Measurements from ENCODE around the gene KIAA1958. TPM values are rescaled to one million over a fixed set of nuclear protein-coding genes. Genes with fewer than 3 reads are reported as not detected.

KIAA1958 gene
- total and polyA plus RNA-seq, 10 of the 15 experiments (the other 5 are each of a cell fraction or from before 2014, with no cell fraction given), result 0.53 to 8.7 (median 4.0) TPM

GRCh38 chr9:112446080-112446479 lies 40.5 kb upstream of the KIAA1958 start:
- Histone ChIP-seq H3K79me2 (ENCODE audit: control insufficient read depth, insufficient read depth, low read length) (no peaks in the 10 kb centered on the region), H3K36me3 (ENCODE audit: control insufficient read depth in 2 of 2, insufficient read depth in 2 of 2, low read length in 1 of 2) (no peaks in the 10 kb centered on the region), H3K27ac (ENCODE audit: control insufficient read depth, insufficient read depth) (no peak overlapping the region), H3K4me3 (no peak overlapping the region), H2AFZ (ENCODE audit: control insufficient read depth, low read depth, low read length) (no peak overlapping the region), H3K9ac (ENCODE audit: control insufficient read depth, insufficient read depth, low read length) (no peak overlapping the region), H3K9me3 (replicated peaks; ENCODE audit: control insufficient read depth, insufficient read depth, low read length) (no peaks in the 10 kb centered on the region), H3K4me1 (ENCODE audit: control insufficient read depth, insufficient read depth, low read length) (peaks cover 4% of the 10 kb centered on the region; the same call in 1 of the 2 replicates), H3K27me3 (replicated peaks in 1 of 2; ENCODE audit: control insufficient read depth in 2 of 2, insufficient read depth in 2 of 2, low read length in 1 of 2) (no peaks in the 10 kb centered on the region), H4K20me1 (ENCODE audit: control insufficient read depth, insufficient read depth) (no peaks in the 10 kb centered on the region), H3K4me2 (ENCODE audit: control insufficient read depth, insufficient read depth) (no peak overlapping the region)
- ChIA-PET POLR2A (interaction anchor here (0.5 kb wide), 1 partner anchor 235 kb away, joined by 5 read pairs; no protein-coding TSS in a partner anchor), RAD21 (ENCODE audit: unreplicated experiment) (no interaction called here), SMC1A (ENCODE audit: uncharacterized antibody, unreplicated experiment) (interaction anchor here (1.5 kb wide), 1 partner anchor 373 kb away, joined by 3 read pairs; no protein-coding TSS in a partner anchor), CTCF (interaction anchor here (0.6 to 3.6 kb wide), 5 partner anchors 13 to 457 kb away, joined by 3 to 22 read pairs (median 5); no protein-coding TSS in a partner anchor)
- DNase-seq (ENCODE audit: low read depth, low spot score) (no peak), ATAC-seq (no peak), FAIRE-seq (no peak)
- in situ Hi-C loops (cut with MboI) (no loop called here), intact Hi-C loops (cut with micrococcal nuclease; ENCODE audit: unreplicated experiment) (loop anchor here (10.0 kb wide), 2 partner anchors 351 to 459 kb away; no protein-coding TSS in a partner anchor)
- no TSS peak for BruUV-seq (replicated peaks)
- no peak for TF ChIP-seq BACH1 (IDR thresholded peaks at IDR 0.05; ENCODE audit: borderline replicate concordance)
- TF ChIP-seq YY1 (IDR thresholded peaks at IDR 0.05; ENCODE audit: low read depth, low read length), result no peak
- no peak for TF ChIP-seq CREB1 (IDR thresholded peaks at IDR 0.05; ENCODE audit: low read depth)
- TF ChIP-seq STAT1 (conservative IDR thresholded peaks at IDR 0.05), result no peak
- no peak for TF ChIP-seq ESRRA (IDR thresholded peaks at IDR 0.05; ENCODE audit: low read length)
- TF ChIP-seq ZZZ3 (IDR thresholded peaks at IDR 0.05; ENCODE audit: control insufficient read depth, insufficient read length, low read depth), result no peak
- TF ChIP-seq MTA2 (IDR thresholded peaks at IDR 0.05; ENCODE audit: low read depth), result no peak
- no peak for TF ChIP-seq E2F8 (IDR thresholded peaks at IDR 0.05; ENCODE audit: low read depth, partially characterized antibody)
- TF ChIP-seq EED (IDR thresholded peaks at IDR 0.05; ENCODE audit: low read depth), result no peak
- no peak for TF ChIP-seq GABPA (IDR thresholded peaks at IDR 0.05; ENCODE audit: low read depth)
- no peak for TF ChIP-seq EZH2 (IDR thresholded peaks at IDR 0.05; ENCODE audit: borderline replicate concordance, control insufficient read depth, low read depth, low read length)
- no peak for TF ChIP-seq MXI1 (IDR thresholded peaks at IDR 0.05; ENCODE audit: low read depth, low read length)
- no peak for TF ChIP-seq CEBPB (IDR thresholded peaks at IDR 0.05; ENCODE audit: borderline replicate concordance in 1 of 2, low read depth in 2 of 2, low read length in 2 of 2)
- TF ChIP-seq REST (IDR thresholded peaks at IDR 0.05; ENCODE audit: low read depth, low read length), result no peak
- TF ChIP-seq SP1 (IDR thresholded peaks at IDR 0.05; ENCODE audit: low read depth, low read length), result no peak
- no peak for TF ChIP-seq RAD21 (IDR thresholded peaks at IDR 0.05; ENCODE audit: insufficient read depth, low read depth, low read length)
- no peak for TF ChIP-seq NFYA (IDR thresholded peaks at IDR 0.05; ENCODE audit: borderline replicate concordance, low read depth, low read length)
- TF ChIP-seq ATF2 (IDR thresholded peaks at IDR 0.05; ENCODE audit: low read length), result no peak
- WGBS (ENCODE audit: insufficient coverage, insufficient replicate concordance, low lambda C conversion rate, missing lambda C conversion rate), result 93% methylated on average over 2 of the region's 2 CpGs

Measured in GM12878 (cell line).